NCI-H187 treated with DMSO at 0.1 percent for 48 hours (cell line): ENCODE data around the gene CCDC102A.
"Not testable (repeated sequence)": the region's sequence is repeated elsewhere in the genome, so short reads cannot be mapped to it uniquely, and the experiment has no call there.

Experiments
- DNase-seq: peaks from one replicate; lab custom pipeline; 2025; lab: John Stamatoyannopoulos, UW

CCDC102A gene

DNA sequence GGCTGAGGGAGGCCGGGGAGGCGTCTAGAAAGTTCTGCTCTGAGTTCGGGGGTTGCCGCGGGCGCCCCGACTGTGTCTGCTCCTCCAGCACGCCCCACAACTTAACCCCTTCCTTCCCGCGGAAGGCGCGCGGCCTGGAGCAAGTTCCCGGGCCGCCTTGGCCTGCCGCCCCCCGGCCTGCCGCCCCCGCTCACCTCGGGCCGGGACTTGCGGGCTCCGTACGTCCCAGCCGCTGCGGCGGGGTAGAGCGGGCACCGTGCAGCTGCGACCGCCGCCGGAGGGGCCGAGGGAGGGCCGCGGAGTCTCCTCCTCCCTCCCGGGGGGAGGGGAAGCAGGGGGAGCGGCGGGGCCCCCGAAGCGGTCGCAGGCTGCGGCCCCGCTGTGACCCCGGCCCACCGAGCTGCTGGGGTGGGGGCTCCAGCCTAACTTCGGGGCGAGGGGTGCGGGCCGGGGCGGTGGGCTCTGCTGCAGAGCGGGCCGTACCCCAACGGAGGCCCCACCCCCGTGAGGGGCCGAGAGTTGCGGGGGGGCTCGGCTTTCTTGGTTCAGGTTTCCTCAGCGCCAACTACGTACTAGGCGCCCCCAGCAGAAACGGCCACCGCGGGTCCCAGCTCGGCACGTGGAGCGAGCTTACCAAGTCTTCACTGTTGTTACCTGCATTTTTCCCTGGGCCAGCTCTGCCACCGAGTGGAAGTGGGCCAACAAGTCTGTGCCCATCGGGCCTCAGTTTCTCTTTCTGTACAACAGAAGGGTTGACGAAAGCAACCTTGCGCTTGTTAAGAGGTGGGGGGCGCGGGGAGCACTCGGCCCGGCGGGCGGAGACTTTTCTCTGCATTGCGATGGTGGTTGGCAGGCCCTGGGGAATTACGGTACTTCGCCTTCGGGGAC lies at the start of gene CCDC102A:
Gene CCDC102A (minus strand): TSS at position 266 of the 888 bp plus-strand sequence. CDS start 7,394 bp downstream, outside the sequence.
- DNase-seq: no peak

DNA sequence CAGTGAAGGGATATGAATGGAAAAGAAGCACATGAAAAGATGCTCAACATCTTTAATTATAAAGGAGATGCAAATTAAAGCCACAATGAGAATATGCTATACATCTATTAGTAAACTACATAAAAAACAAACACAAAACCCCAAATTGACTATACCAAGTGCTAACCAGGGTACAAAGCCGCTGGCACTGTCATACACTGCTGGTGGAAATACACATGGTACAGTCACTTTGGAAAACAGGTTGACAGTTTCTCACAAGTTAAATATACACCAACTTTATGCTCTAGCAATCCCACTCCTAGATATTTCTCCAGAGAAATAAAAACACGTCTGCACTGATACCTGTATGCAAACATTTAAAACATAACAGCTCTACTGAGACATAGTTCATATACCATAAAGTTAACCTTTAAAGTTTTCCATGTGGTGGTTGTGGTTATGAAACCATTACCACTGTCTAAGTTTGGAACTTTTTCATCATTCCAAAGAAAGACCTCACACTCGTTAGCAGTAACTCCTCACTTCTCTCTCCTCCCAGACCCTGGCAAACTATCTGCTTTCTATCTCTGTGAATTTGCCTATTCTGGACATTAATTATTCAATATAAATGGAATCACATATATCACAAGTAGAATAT lies 48.8 kb upstream of the CCDC102A start:
- no peak for DNase-seq

DNA sequence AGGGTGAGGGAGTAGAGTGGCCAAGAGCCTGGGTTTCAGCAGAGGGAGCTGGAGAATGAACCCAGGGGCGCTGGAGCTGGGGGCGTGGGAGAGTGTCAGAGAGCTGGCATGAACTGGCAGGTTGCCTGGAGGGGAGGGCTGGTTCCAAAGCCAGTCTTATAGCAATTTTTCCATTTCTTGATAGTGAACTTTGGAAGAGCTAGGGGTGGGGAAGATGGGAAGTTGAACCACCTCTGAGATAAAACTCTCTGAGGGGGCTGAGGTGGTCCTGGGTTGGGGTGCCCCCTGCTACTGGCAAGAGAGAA lies 42.9 kb upstream of the CCDC102A start:
- no peak for DNase-seq

DNA sequence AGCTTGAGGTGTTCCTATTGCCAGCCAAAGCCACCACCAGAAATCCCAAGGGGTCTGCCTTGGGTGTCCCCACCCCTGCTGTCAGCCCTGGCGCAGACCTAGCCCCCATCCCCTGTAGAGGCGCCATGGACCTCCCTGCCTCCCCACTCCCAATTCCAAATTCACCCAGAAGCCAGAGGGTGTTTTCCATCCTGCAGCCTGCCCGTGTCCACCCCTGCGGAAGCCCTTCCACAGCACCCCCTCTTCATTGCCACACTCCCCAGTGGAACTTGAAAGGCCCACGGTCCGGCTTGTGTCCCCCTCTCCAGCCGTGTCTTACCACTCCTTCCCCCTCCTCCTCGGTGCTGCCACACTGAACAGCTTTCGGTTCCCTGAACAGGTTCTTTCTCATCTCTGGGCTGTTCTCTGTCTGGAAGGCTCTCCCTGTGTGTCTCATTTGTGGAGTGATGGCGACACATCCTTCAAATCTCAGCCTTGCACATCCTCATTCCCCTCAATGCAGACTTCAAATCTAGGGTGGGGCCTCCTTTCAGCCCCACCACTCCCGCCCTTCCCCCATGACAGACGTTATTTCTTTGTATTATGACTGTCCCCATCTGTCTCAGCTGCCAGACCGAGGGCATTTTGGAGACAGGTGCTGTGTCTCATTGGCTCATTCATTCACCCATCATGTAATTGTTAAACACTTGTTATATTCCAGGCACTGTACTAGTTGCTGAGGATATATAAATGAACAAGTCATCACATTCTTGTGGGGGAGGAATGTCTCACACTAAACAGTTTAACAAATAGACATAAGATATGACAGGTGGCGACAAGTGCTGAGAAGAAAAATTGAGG lies 42.4 kb upstream of the CCDC102A start:
- DNase-seq: no peak

DNA sequence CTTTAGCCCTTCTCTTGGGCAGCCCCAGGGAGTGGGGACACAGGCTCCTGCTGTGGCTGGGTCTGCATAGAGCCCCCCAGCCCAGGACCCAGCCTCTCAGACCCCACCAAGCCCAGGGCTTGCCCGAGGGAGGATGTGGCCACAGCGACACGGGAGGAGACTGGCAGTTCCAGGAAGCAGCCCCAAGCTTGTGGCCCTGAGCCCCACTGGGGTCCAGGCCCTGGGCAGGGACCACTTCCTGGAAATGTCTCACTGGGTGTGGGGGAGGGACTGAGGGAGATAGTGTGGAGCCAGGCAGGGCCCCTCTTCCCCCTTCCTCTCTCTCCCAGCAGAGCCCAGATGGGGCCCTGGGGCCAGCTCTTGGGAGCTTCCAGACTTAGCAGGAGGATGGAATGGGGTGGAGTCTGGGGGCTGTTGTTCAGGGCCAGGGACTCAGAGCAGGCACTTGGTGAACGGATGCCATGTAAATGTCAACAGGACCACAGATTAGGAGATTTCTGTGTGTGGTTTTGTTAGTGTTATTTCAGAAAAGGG lies 41.4 kb upstream of the CCDC102A start:
- no peak for DNase-seq

DNA sequence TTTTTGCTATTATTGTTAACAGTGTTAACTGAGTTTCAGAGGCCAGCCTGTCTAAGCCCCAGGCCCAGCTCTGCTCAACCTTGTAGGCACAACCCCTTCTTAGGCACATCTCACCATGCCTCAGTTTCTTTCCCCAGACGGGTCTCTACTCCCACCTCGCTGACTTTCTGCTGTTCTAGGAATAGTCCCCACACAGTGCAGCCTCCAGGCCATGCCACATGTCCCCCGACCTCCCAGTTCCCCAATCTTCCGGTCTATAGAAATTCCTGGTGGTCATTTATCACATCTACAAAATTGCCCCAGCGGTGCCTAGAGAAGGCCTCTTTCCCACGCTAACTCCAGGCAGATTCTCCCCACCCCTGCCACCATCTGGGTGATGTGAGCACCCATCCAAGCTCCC lies 40.8 kb upstream of the CCDC102A start:
- no peak for DNase-seq

DNA sequence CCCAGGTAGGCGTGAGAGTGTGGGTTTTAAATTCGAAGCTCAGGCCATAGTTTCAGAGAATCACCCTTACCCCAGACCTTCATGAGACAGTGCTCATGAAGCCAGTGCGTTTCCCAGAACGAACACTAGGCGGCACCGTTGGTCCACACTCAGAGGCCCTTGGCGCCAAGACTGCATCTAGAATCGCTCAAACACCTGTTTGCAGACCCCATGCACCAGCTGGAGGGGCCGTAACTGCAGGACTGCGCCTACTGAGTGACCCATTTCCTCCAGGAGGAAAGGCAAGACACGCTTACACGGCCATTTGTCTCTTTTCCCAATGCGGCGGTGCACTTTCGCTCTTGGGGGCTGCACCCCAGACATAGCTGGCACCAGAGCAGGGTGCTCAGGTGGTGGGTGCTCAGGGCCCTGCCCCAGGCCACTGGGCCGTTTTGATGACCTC lies 40.1 kb upstream of the CCDC102A start:
- DNase-seq: no peak

DNA sequence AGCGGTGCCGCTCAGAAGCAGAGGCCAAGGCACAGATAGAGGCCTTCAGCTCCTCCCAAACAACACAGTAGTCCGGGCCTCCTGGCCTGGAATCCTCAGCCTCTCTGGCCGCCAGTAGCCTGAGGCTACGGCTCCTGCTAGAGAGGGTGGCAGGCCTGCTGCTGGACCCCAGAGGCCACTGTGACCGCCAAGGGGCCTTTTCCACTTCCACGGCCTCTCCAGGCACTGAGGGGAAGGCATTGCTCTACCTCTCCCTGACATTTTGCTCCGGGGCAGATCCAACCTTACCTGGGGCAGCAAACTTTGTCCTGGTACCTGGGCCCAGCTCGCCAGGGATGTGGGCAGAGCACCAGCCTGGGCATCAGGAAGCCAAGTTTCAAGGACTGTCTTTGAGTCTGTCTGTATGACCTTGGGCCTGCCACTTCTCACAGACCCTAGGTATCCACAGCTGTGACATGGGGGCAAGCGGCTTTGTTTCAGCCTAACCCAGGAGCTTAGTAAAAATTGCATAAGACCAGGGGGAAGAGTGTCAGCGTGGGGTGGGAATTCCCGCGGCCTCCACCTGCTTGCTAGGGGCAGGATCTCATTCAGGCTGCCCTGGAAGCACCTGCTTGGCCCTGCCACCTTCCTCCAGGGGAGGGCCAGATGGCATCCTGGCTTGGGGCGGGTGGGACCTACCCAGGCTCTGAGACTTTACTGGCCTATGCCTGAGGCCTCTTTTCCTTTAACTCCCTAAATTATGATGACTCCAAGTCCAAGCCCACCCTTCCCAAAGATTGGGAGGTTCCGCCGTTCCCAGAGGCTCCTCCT lies 39.3 kb upstream of the CCDC102A start:
- no peak for DNase-seq

DNA sequence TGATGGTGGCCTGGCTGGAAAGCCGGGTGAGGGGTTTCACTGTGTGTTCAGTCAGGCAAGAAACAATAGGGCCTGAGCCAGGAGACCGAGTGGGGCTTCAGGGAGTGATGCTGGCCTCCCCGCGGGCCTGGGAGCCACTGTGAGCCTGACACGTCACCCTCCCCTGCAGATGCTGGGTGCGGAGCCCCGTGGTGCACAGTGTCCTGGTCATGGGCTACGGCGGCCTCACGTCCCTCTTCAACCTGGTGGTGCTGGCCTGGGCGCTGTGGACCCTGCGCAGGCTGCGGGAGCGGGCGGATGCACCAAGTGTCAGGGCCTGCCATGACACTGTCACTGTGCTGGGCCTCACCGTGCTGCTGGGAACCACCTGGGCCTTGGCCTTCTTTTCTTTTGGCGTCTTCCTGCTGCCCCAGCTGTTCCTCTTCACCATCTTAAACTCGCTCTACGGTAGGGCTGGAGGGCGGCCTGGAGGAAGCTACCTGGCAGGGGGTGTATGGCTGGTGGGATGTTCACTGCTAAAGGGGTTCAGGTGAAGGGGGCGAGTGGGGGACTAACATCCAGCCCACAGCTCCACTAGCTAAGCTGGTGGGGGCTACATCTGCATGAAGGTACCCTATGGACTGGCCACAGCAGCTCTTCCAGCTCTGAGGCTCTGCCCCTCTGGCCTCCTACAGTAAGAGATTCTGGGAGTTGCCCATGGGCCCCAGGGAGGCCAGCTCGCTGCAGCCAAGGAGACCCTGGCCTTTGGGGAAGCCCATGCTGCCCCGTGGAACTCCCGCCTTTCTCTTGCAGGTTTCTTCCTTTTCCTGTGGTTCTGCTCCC lies 38.5 kb upstream of the CCDC102A start:
- DNase-seq: no peak

DNA sequence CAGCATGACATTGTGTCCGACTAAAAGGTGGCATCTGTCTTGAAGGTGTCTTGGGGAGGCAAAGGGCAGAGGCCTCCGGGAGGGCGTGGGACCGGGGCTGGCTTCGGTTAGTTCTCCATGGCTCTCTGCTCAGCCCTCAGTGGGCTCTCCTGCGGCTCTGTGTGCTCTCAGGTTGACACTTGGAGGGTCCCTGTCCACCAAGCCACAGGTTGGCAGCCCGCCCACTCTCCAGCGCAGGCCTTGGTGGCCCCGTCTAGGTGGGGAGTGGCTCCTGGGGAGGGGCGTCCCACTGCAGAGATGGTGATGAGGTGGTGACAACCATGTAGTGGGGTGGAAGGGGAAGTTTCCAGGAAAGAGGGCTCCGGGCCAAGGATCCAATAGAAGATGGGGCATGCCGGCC lies 37.7 kb upstream of the CCDC102A start:
- DNase-seq: no peak

DNA sequence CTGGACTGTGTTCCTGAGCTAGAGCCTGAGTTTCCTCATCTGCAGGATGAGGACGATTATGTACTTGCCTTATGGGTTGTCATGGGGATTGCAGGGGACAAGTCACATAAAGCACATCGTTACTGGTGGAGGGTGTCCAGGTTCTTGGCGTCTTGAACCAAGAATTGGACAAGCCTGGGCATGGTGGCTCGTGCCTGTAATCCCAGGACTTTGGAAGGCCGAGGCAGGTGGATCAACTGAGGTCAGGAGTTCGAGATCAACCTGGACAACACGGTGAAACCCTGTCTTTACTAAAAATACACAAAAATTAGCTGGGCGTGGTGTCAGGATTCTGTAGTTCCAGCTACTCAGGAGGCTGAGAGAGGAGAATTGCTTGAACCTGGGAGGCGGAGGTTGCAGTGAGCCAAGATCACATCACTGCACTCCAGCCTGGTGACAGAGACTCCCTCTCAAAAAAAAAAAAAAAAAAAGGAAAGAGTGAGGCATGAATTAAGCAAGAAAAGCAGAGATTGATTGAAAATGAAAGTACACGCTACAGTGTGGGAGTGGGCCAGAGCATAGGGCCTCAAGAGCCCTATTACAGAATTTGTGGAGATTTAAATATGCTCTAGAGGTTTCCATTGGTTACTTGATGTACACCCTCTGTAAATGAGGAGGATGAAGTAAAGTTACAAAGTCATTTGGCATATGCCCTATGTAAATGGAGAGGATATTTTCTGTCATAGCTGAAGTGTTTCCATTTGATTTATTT lies 36.8 kb upstream of the CCDC102A start:
- DNase-seq: no peak

DNA sequence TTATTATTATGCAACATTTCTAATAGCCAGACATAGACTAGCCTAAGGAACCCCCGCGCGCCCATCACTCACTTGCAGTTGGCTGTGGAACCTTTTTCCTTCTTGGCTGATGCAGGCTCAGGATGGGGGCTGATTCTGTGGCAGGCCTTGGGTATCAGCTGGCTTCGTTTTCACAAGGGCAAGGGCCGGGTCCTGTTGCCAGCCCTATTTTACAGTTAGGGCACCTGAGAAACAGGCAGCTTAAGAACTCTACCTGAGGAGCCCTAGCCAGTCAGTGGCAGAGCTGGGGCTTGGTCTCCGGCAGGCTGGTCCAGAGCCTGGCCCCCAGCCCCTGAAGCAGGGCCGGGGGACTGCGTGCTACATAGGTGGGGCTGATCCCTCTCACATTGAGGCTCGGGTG lies 34.7 kb upstream of the CCDC102A start:
- no peak for DNase-seq

DNA sequence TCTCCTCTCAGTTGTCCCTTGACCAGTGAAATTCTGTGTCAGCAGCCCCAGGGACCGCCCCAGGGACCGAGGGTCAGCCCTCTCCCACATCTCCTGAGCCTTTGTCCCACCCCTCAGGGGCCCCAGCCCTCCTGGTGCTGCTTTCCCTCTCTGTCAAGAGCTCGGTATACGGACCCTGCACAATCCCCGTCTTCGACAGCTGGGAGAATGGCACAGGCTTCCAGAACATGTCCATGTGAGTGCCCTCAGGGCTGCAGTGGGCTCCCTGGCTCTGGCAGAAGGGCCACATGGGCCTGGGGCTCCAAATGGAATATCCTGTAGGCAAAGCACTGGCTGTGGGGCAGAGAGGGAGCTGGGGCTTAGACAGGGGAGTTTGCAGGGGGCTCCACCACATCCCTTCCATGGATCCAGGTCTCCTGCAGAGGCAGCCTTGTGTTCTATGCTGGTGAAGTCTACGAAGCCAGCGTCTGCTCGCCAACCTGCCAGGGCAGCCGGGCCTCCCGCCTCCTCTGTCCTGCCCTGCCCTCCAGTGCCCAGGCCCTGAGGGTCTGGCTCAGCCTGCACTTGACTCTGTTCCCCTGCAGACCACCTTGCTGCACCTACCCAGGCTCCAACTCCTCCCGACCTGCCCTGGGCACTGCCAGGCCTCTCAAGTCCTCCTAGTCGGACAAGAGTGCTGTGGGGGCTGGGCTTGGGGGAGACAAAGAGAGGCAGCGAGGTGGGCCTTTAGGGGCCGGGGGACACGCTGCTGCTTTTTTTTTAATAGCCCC lies 34.1 kb upstream of the CCDC102A start:
- DNase-seq: no peak

DNA sequence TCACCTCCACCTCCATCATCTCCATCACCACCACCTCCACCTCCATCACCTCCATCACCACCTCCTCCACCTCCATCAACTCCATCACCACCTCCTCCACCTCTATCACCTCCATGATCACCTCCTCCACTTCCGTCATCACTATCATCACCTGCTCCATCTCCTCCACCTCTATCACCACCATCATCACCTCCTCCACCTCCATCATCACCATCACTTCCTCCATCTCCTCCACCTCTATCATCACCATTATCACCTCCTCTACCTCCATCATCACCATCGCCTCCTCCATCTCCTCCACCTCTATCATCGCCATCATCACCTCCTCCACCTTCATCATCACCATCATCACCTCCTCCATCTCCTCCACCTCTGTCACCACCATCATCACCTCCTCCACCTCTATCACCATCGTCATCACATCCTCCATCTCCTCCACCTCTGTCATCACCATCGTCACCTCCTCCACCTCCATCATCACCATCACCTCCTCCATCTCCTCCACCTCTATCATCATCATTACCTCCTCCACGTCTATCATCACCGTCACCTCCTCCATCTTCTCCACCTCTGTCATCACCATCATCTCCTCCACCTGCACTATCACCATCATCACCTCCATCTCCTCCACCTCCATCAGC lies 33.1 kb upstream of the CCDC102A start:
- no peak for DNase-seq

DNA sequence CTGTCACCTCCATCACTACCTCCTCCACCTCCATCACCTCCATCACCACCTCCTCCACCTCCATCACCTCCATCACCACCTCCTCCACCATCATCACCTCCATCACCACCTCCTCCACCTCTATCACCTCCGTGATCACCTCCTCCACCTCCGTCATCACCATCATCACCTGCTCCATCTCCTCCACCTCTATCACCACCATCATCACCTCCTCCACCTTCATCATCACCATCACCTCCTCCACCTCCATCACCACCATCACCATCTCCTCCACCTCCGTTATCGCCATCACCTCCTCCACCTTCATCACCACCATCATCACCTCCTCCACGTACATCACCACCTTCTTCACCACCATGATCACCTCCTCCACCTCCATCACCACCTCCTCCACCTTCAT lies 32.4 kb upstream of the CCDC102A start:
- not testable (repeated sequence) for DNase-seq

DNA sequence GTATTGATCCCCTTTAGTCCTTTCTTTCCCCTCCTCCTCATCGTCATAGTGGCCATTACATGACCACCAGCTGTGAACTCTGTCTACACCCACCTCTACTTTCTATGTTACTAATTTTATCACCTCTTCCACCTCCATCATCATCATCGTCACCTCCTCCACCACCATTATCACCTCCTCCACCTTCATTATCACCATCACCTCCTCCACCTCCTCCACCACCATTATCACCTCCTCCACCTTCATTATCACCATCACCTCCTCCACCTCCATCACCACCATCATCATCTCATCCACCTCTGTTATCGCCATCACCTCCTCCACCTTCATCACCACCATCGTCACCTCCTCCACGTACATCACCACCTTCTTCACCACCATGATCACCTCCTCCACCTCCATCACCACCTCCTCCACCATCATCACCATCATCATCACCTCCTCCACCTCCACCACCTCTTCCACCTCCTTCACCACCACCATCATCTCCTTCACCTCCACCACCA lies 31.9 kb upstream of the CCDC102A start:
- no peak for DNase-seq

DNA sequence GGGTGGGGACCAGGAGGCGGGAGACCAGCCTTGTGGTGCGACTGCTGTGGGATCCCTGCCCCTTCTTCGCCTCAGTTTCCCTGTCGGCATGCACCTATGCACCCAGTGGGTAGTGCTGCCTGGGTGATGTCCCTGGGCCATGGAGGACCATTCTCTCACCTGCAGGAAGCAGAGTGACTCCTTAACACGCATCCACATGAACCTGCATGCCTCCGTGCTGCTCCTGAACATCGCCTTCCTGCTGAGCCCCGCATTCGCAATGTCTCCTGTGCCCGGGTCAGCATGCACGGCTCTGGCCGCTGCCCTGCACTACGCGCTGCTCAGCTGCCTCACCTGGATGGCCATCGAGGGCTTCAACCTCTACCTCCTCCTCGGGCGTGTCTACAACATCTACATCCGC lies 31.3 kb upstream of the CCDC102A start:
- no peak for DNase-seq

DNA sequence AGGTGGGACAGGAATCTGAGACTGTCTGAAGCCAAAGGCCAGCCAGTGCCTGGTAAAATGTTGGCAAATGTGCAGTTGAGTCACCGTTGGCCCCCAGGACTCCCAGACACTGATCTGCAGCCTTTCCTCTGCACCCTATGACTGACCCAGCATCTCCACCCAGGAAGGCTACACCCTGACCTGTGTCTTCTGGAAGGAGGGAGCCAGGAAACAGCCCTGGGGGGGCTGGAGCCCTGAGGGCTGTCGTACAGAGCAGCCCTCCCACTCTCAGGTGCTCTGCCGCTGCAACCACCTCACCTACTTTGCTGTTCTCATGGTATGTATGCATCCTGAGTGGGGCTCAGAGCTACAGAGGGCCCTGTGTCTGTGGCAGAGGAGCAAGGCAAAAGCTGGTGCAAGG lies 30.1 kb upstream of the CCDC102A start:
- no peak for DNase-seq
